Measurements from ENCODE around the gene PRCD. TPM values are rescaled to one million over a fixed set of nuclear protein-coding genes. Genes with fewer than 3 reads are reported as not detected.
"Not testable (repeated sequence)": the region's sequence is repeated elsewhere in the genome, so short reads cannot be mapped to it uniquely, and the experiment has no call there.

The PRCD gene
- total and polyA plus RNA-seq, 11 donors = 1.1 to 7.6 (median 2.7) TPM

DNA sequence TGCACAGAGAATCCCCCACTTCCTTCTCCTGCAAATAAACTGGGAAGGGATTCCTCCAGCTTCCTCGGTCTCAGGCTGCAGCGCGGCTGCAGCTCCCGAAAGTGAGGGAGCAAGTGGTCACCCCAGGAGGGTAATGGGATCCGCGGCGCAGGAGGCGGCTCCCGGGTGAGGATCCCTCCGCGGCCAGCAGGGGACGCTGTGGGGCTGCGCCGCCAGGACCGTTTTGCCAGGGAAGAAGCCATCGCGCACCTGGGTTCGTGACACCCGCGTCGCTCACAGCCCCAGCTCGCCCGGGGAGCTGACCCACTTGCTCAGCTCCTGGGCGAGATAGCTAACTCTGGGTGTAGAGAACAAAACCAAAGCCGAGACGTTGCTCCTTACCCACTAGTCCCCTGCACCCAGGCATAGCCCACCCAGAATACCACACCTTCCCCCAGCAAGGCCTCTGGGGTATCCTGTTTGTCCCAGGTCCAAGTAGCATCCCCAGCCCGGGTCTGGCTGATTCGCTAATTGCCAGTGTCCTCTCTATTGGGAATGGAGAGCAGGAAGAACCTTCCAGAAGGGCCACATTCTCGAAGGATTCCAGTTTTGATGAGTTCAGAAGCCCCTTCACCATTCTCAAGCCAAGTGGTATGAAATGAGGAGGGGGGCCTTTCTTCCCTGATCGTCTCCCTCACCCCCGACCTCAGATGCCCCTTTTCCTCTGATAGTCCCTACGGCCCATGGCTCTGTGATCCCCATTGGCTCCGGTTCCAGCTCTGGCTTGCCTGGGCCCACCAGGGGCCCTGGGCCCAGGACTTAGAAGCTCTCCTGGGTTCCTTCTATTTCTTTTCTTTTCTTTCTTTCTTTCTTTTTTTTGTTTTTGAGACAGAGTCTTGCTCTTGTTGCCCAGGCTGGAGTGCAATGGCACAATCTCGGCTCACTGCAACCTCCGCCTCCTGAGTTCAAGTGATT is 16.5 kb upstream of the PRCD start:
- Histone ChIP-seq H3K27me3 (no peaks in the 10 kb centered on the region), H3K36me3 (no peaks in the 10 kb centered on the region), H3K9me3 (no peaks in the 10 kb centered on the region), H3K27ac (no peak overlapping the region), H3K4me3 (no peak overlapping the region), H3K4me1 (peaks cover 2 to 40% (median 28%) of the 10 kb centered on the region in 12 donors)
- 22 to 49% (median 24%) methylated on average over 16 to 35 of the region's 35 CpGs for WGBS, 4 donors
- intact Hi-C loops (cut with DNase I) = loop anchor here (1.0 to 10.0 kb wide), 12 partner anchors 23 to 191 kb away; partner anchors contain the start of genes ST6GALNAC2 (in 2 of the 10) and MXRA7 (in 1 of the 10)
- peak; percentile 66 to 91 (median 75) for DNase-seq
- TF ChIP-seq, protein P1, sequence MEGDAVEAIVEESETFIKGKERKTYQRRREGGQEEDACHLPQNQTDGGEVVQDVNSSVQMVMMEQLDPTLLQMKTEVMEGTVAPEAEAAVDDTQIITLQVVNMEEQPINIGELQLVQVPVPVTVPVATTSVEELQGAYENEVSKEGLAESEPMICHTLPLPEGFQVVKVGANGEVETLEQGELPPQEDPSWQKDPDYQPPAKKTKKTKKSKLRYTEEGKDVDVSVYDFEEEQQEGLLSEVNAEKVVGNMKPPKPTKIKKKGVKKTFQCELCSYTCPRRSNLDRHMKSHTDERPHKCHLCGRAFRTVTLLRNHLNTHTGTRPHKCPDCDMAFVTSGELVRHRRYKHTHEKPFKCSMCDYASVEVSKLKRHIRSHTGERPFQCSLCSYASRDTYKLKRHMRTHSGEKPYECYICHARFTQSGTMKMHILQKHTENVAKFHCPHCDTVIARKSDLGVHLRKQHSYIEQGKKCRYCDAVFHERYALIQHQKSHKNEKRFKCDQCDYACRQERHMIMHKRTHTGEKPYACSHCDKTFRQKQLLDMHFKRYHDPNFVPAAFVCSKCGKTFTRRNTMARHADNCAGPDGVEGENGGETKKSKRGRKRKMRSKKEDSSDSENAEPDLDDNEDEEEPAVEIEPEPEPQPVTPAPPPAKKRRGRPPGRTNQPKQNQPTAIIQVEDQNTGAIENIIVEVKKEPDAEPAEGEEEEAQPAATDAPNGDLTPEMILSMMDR (IDR thresholded peaks at IDR 0.05) = peak; percentile 97 to 100 (median 100)
- no peak for TF ChIP-seq POLR2A (IDR thresholded peaks at IDR 0.05)
- ATAC-seq = peak; percentile 6 to 60 (median 47)

DNA sequence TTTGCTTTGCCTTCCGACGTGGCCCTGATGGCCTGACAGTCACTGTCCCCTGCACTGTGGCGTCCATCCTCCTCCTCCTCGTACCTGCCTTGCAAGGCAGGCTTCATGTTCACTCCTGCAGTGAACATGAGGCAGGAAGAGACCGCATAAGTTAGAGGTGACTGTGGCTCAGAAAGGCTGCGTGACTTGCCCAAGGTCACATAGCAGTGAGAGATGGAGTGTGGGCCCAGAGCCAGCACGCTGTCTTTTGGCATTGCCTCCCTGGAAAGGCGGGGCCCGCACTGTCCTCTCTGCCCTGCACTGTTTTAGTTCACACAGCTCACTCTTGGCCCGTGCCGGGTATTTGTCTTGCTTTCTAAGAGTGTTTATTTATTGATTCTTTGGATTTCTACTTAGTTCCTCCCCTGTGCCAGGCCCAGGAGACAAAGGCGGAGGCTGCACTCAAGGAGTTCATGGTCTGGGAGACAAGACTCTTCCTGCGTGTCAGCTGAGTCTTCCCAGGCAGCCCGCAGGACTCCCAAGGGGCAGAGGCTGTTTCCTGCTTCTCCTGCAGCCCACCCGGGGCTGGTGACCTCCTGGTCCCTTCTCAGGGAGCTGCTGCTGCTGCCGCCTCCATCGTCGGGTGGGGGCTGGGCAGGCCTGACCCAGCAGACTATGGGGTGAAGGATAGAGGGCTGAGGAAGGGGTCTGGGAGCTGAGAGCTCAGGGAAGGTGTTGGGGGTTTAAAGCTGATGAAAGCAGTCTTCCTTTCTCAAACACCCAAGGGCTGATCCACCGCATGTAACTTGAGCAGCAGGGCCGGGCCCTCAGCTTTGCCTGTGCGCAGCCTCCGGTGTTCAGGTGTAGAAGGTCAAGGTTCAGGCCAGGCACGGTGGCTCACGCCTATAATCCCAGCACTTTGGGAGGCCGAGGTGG is 15.0 kb upstream of the PRCD start:
- DNase-seq (peak; percentile 60 to 86 (median 82)), ATAC-seq (peak; percentile 17 to 41 (median 38))
- H3K27me3 ChIP-seq = no peaks in the 10 kb centered on the region
- H3K27ac ChIP-seq = peak overlapping the region in 11 of 12 donors; percentile 37 to 81 (median 62)
- 46 to 57% (median 51%) methylated on average over 23 to 25 of the region's 25 CpGs for WGBS, 4 donors
- H3K36me3 ChIP-seq = no peaks in the 10 kb centered on the region
- intact Hi-C loops (cut with DNase I) = loop anchor here in 8 of 10 donors (5.0 to 10.0 kb wide), 6 partner anchors 62 to 190 kb away; partner anchors contain the start of genes ST6GALNAC2 (in 2 of the 8) and MXRA7 (in 1 of the 8)
- no peak overlapping the region for H3K4me3 ChIP-seq
- no peak for TF ChIP-seq POLR2A (IDR thresholded peaks at IDR 0.05)
- TF ChIP-seq, protein P1 (IDR thresholded peaks at IDR 0.05) = no peak
- H3K4me1 ChIP-seq = peaks cover 2 to 55% (median 43%) of the 10 kb centered on the region in 12 donors
- no peaks in the 10 kb centered on the region for H3K9me3 ChIP-seq

DNA sequence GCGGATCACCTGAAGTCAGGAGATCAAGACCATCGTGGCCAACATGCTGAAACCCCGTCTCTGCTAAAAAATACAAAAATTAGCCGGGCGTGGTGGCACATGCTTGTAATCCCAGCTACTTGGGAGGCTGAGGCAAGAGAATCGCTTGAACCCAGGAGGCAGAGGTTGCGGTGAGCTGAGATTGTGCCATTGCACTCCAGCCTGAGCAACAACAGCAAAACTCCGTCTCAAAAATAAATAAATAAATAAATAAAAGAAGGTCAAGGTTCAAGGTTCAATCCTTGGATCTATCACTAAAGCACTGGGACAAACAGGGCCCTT is 14.4 kb upstream of the PRCD start:
- ATAC-seq, H3K36me3 ChIP-seq, H3K9me3 ChIP-seq, DNase-seq, H3K4me3 ChIP-seq, H3K27me3 ChIP-seq: not testable (repeated sequence)
- 78 to 97% (median 93%) methylated on average over 8 of the region's 8 CpGs for WGBS, 4 donors
- intact Hi-C loops (cut with DNase I) = loop anchor here in 2 of 10 donors (10.0 kb wide), 2 partner anchors 99 to 189 kb away; partner anchors contain the start of gene MXRA7 (in 1 of the 2)
- Histone ChIP-seq H3K4me1 (peaks cover 5 to 62% (median 49%) of the 10 kb centered on the region in 12 donors), H3K27ac (peak overlapping the region in 10 of 12 donors; percentile 46 to 81 (median 62))

DNA sequence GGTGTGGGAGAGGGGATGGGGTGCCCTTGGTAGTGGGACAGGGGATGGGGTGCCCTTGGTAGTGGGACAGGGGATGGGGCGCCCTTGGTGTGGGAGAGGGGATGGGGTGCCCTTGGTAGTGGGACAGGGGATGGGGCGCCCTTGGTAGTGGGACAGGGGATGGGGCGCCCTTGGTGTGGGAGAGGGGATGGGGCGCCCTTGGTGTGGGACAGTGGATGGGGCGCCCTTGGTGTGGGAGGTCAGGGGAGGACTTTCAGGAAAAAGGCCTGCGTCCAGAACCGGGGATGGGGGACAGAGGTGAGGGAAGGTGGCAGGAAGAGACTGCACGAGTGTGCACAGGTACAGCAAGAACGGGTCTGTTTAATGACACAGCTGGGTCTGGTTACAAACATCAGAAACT is 12.8 kb upstream of the PRCD start:
- ATAC-seq, H3K27me3 ChIP-seq, H3K36me3 ChIP-seq, H3K9me3 ChIP-seq: not testable (repeated sequence)
- Histone ChIP-seq H3K4me3 (peak overlapping the region in 7 of 12 donors; percentile 17 to 52 (median 43)), H3K27ac (peak overlapping the region; percentile 89 to 99 (median 95)), H3K4me1 (peaks cover 16 to 76% (median 62%) of the 10 kb centered on the region in 12 donors)
- peak in 1 of 5 donors; percentile 55 for DNase-seq
- intact Hi-C loops (cut with DNase I) = loop anchor here in 3 of 10 donors (2.0 to 10.0 kb wide), 3 partner anchors 14 to 188 kb away; partner anchors contain the start of genes MXRA7 (in 1 of the 3) and PRCD (in 1 of the 3)
- 63 to 75% (median 73%) methylated on average over 9 of the region's 9 CpGs for WGBS, 4 donors
